ENCODE results near the gene DUSP7. TPM values are rescaled to one million over a fixed set of nuclear protein-coding genes. Genes with fewer than 3 reads are reported as not detected.

DUSP7 gene
- total RNA-seq, 1 donor from 2014 or later, result 2.4 TPM

DNA sequence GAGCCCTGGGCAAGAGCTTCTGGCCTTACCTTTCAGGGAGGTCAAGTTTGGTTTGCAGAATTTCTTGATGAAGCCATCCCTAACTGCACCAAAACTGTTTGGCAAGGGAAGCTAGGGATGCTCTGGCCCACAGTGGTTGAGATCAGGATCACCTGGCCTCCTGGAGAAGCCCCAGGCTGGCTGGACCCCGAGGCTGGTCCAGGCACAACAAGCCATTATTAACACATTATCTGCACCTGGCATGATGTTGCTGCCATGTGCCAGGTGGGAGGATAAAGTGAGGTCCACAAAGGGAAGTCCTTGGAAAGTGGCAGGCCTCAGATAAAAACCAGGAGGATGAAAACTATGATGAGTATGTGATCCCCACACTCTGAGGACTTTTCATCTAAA lies 35.9 kb upstream of the DUSP7 start:
- Mint-ChIP-seq H3K4me3 (no peak overlapping the region), H3K9me3 (no peaks in the 10 kb centered on the region), H3K36me3 (peaks cover 7% of the 10 kb centered on the region), H3K27me3 (ENCODE audit: insufficient read depth, low read depth) (peaks cover 5% of the 10 kb centered on the region), H3K4me1 (peaks cover 44% of the 10 kb centered on the region), H3K27ac (no peak overlapping the region)
- Histone ChIP-seq H3F3A (ENCODE audit: low read depth) (no peaks in the 10 kb centered on the region), H3K4me1 (peaks cover 20% of the 10 kb centered on the region), H3K9ac (no peak overlapping the region), H3K4me3 (no peak overlapping the region), H3K79me2 (ENCODE audit: low read depth) (no peaks in the 10 kb centered on the region), H3K4me2 (no peak overlapping the region), H2AFZ (replicated peaks) (no peak overlapping the region), H3K9me3 (ENCODE audit: low read depth) (no peaks in the 10 kb centered on the region), H4K20me1 (ENCODE audit: low read depth) (no peaks in the 10 kb centered on the region), H3K27me3 (no peaks in the 10 kb centered on the region), H3K36me3 (no peaks in the 10 kb centered on the region), H3K27ac (no peak overlapping the region)
- TF ChIP-seq EZH2 (IDR thresholded peaks at IDR 0.05) (no peak), EZH2phosphoT487 (IDR thresholded peaks at IDR 0.05) (no peak)
- TF ChIP-seq, protein P1, sequence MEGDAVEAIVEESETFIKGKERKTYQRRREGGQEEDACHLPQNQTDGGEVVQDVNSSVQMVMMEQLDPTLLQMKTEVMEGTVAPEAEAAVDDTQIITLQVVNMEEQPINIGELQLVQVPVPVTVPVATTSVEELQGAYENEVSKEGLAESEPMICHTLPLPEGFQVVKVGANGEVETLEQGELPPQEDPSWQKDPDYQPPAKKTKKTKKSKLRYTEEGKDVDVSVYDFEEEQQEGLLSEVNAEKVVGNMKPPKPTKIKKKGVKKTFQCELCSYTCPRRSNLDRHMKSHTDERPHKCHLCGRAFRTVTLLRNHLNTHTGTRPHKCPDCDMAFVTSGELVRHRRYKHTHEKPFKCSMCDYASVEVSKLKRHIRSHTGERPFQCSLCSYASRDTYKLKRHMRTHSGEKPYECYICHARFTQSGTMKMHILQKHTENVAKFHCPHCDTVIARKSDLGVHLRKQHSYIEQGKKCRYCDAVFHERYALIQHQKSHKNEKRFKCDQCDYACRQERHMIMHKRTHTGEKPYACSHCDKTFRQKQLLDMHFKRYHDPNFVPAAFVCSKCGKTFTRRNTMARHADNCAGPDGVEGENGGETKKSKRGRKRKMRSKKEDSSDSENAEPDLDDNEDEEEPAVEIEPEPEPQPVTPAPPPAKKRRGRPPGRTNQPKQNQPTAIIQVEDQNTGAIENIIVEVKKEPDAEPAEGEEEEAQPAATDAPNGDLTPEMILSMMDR (IDR thresholded peaks at IDR 0.05), result no peak
- no peak for DNase-seq (ENCODE audit: low spot score)

DNA sequence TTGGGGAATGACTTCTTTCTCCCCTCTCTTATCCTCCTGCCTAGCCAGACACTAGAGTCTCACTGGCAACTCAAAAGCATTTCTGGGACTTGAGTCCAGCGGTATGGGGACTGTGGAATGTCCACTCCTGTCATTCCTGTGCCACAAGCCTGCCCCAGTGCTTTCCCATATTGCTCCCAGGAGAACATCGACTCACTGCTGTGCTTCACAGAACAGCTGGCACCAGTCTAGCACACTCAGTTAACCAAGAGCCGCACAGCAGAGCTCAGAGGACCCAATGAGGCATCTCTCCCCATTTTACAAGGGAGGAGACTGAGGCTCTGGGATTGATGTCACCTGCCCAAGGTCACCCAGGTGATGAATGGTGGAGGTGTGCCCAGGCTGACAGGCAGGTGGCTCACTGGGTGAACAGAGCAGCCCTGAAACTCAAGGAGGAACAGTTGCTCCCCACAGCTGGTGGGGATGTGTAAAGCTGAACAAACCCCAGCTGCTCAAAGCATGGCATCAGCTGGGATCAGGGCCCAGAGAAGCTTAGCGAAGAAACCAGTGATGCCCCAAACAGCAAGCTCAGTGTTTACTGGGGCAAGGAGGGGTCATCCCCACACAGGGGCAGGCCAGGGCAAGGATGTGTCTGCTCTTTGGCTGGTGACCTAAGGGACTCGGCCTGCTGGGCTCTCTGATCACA lies 35.4 kb upstream of the DUSP7 start:
- Mint-ChIP-seq H3K27me3 (ENCODE audit: insufficient read depth, low read depth) (peaks cover 5% of the 10 kb centered on the region), H3K27ac (peak overlapping the region; percentile 57), H3K9me3 (no peaks in the 10 kb centered on the region), H3K36me3 (peaks cover 7% of the 10 kb centered on the region), H3K4me3 (no peak overlapping the region), H3K4me1 (peaks cover 49% of the 10 kb centered on the region)
- Histone ChIP-seq H3K4me2 (no peak overlapping the region), H3K27ac (no peak overlapping the region), H4K20me1 (ENCODE audit: low read depth) (no peaks in the 10 kb centered on the region), H3K27me3 (no peaks in the 10 kb centered on the region), H2AFZ (replicated peaks) (no peak overlapping the region), H3K9me3 (ENCODE audit: low read depth) (no peaks in the 10 kb centered on the region), H3F3A (ENCODE audit: low read depth) (no peaks in the 10 kb centered on the region), H3K4me3 (no peak overlapping the region), H3K36me3 (no peaks in the 10 kb centered on the region), H3K9ac (no peak overlapping the region), H3K4me1 (peaks cover 20% of the 10 kb centered on the region), H3K79me2 (ENCODE audit: low read depth) (no peaks in the 10 kb centered on the region)
- DNase-seq (ENCODE audit: low spot score), result no peak
- TF ChIP-seq, protein P1 (IDR thresholded peaks at IDR 0.05), result no peak
- TF ChIP-seq EZH2phosphoT487 (IDR thresholded peaks at IDR 0.05), result no peak
- no peak for TF ChIP-seq EZH2 (IDR thresholded peaks at IDR 0.05)

DNA sequence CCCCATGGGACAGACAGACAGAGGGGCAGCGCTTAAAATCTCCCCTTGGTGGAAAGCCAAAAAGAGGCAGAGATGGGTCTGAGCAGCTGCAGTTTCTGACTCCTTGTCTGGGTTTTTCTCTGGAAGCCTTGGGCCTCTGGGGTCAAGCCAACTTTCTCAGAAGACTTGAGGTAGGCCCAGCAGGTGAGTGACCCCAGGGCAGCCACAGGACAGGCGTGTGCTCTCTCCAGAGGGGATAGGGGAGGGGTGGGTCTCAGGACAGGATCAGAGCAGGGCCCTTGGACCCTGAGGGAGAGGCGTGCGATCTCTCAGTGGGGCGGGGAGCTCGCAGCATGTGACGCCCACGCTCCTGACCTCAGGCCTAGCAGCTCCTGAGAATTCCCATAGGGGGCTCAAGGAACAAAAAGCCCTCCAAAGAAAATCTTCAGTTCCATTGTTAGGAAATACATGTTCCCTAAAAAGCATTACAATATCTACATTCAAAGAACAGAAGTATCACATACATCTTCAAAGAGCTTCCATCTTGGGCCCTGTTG lies 34.6 kb upstream of the DUSP7 start:
- Histone ChIP-seq H3K4me1 (peaks cover 20% of the 10 kb centered on the region), H3K36me3 (no peaks in the 10 kb centered on the region), H3K4me2 (no peak overlapping the region), H4K20me1 (ENCODE audit: low read depth) (no peaks in the 10 kb centered on the region), H3K27me3 (no peaks in the 10 kb centered on the region), H2AFZ (replicated peaks) (no peak overlapping the region), H3K9ac (no peak overlapping the region), H3K79me2 (ENCODE audit: low read depth) (no peaks in the 10 kb centered on the region), H3K27ac (no peak overlapping the region), H3K4me3 (no peak overlapping the region), H3K9me3 (ENCODE audit: low read depth) (no peaks in the 10 kb centered on the region), H3F3A (ENCODE audit: low read depth) (no peaks in the 10 kb centered on the region)
- TF ChIP-seq, protein P1 (IDR thresholded peaks at IDR 0.05), result peak; percentile 20
- TF ChIP-seq EZH2phosphoT487 (IDR thresholded peaks at IDR 0.05) (no peak), EZH2 (IDR thresholded peaks at IDR 0.05) (no peak)
- Mint-ChIP-seq H3K9me3 (no peaks in the 10 kb centered on the region), H3K4me1 (peaks cover 51% of the 10 kb centered on the region), H3K27me3 (ENCODE audit: insufficient read depth, low read depth) (peaks cover 5% of the 10 kb centered on the region), H3K27ac (peak overlapping the region; percentile 57), H3K4me3 (no peak overlapping the region), H3K36me3 (peaks cover 7% of the 10 kb centered on the region)
- peak; percentile 44 for DNase-seq (ENCODE audit: low spot score)
